A673 (cell line): ENCODE data around the gene SLC45A3. TPM values are rescaled to one million over a fixed set of nuclear protein-coding genes. Genes with fewer than 3 reads are reported as not detected.

ENCODE experiments used
- BruUV-seq: library from RNA; stranded (reverse); fragments of 400-500 nt; replicated peaks from 2 replicates; lab custom pipeline; 2021; lab: Mats Ljungman, UMichigan
- CTCF ChIA-PET: fragments of 300-600 bp; sonication (Branson Sonifier 250); formaldehyde crosslinking; loops from one replicate; lab custom pipeline; 2022; ENCODE audit warnings: antibody characterized with exemption; lab: Charles Lee
- POLR2A ChIA-PET: fragments of 300-600 bp; sonication (Branson Sonifier 250); formaldehyde crosslinking; loops from one replicate; lab custom pipeline; 2022; ENCODE audit warnings: antibody characterized with exemption; ENCODE audit not compliant: low non-redundant PET; lab: Charles Lee
- DNase-seq: peaks from one replicate; pipeline ENCODE4 v3.0.0-alpha.2; 2015; ENCODE audit warnings: low spot score
- H3K27ac ChIP-seq: fragments of 200-600 bp; sonication (generic); 2 replicates; pipeline ENCODE4 v1.5.1; 2016; ENCODE audit warnings: mixed run types, low read depth, mild to moderate bottlenecking, mixed read lengths, antibody characterized with exemption, low read length; ENCODE audit not compliant: poor library complexity, severe bottlenecking
- H3K27me3 ChIP-seq: fragments of 200-600 bp; sonication (generic); replicated peaks from 2 replicates; pipeline ENCODE4 v1.6.1; 2017; ENCODE audit warnings: mixed run types, low read depth, mild to moderate bottlenecking, mixed read lengths, antibody characterized with exemption, low read length; ENCODE audit not compliant: insufficient read depth, poor library complexity
- H3K36me3 ChIP-seq: fragments of 200-600 bp; sonication (generic); 2 replicates; pipeline ENCODE4 v1.6.1; 2016; ENCODE audit warnings: mixed run types, mild to moderate bottlenecking, mixed read lengths, antibody characterized with exemption, low read length; ENCODE audit not compliant: insufficient read depth, poor library complexity, severe bottlenecking
- H3K4me1 ChIP-seq: fragments of 200-600 bp; sonication (generic); 2 replicates; pipeline ENCODE4 v1.6.1; 2017; ENCODE audit warnings: mixed run types, mild to moderate bottlenecking, mixed read lengths, antibody characterized with exemption, low read length; ENCODE audit not compliant: insufficient read depth, poor library complexity, severe bottlenecking
- H3K4me3 ChIP-seq: fragments of 200-600 bp; sonication (generic); 2 replicates; pipeline ENCODE4 v1.5.1; 2016; ENCODE audit warnings: low read depth, mixed run types, mild to moderate bottlenecking, mixed read lengths, low read length; ENCODE audit not compliant: poor library complexity, severe bottlenecking
- H3K9me3 ChIP-seq: fragments of 200-600 bp; sonication (generic); 2 replicates; pipeline ENCODE4 v1.6.1; 2016; ENCODE audit warnings: mixed run types, low read depth, mild to moderate bottlenecking, mixed read lengths, antibody characterized with exemption, low read length; ENCODE audit not compliant: poor library complexity, severe bottlenecking
- CTCF ChIP-seq: fragments of 300-800, 200-600 bp; sonication (generic); conservative IDR thresholded peaks from 2 replicates; pipeline ENCODE4 v1.5.1; 2017; ENCODE audit warnings: low read depth, mild to moderate bottlenecking, antibody characterized with exemption, low read length, moderate library complexity, mixed read lengths
- EZH2 ChIP-seq: fragments of 200-600 bp; sonication (generic); IDR thresholded peaks from 2 replicates; pipeline ENCODE4 v1.6.1; 2017; ENCODE audit warnings: borderline replicate concordance, low read depth, mild to moderate bottlenecking, mixed read lengths, antibody characterized with exemption, low read length; ENCODE audit not compliant: poor library complexity, severe bottlenecking
- intact Hi-C: fragments of 100-400 bp; cut with micrococcal nuclease; formaldehyde crosslinking; loops from one replicate; pipeline ENCODE4 v1.10.0; 2022; ENCODE audit not compliant: unreplicated experiment
- total RNA-seq: library from RNA; stranded (reverse); gene quantifications from 2 replicates; pipeline ENCODE4 v1.2.3, GENCODE V29; 2021

SLC45A3 gene
- total RNA-seq, 1 experiment from 2014 or later: 8.5 TPM

- Histone ChIP-seq H3K27ac (no peak overlapping the region), H3K9me3 (no peaks in the 10 kb centered on the region), H3K36me3 (no peaks in the 10 kb centered on the region), H3K4me3 (no peak overlapping the region), H3K27me3 (no peaks in the 10 kb centered on the region), H3K4me1 (peaks cover 6% of the 10 kb centered on the region)
- no peak for DNase-seq
- TF ChIP-seq CTCF (no peak), EZH2 (no peak)
- intact Hi-C loops: no loop called here
- ChIA-PET CTCF (no interaction called here), POLR2A (no interaction called here)
- BruUV-seq: no TSS peak
Observed at GRCh38 chr1:205689479-205689878, 9.2 kb upstream of the SLC45A3 start.

DNA sequence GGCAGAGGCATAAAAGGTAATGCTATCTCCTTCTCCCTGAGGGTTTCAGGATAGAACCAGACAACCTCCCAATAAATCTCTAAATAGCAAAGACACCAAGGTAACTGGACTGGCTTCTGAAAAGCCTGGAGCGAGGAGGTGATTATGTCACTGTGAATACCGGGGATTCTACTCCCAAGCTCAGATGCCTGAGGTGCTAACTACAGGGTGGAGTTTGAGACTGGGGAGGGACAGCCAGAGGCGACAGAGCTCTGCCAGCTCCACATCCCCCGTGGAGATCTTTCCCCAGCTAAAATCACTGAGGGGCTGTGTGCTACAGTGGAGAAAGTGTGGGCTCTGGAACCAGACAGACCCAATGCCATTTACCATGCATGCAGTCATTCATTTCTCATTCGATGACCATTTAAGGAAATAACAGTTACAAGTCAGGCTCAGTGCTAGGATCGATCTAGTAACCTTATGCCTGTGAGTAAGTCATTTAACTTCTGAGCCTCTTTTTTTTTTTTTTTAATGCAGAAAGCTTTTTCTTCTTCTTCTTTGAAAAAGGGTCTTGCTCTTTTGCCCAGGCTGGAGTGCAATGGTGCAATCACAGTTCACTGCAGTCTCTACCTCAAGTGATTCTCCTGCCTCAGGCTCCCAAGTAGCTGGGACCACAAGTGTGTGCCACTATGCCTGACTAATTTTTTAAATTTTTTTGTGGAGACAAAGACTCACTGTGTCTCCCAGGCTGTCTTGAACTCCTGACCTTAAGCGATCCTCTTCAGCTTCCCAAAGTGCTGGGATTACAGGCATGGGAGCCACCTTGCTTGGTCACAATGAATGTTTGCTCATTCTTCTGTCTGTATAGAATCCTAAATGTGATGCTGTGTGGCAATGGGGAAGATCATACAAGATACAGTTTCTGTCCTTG, 8.1 kb upstream of the SLC45A3 start:
- no TSS peak for BruUV-seq
- H3K27ac ChIP-seq: no peak overlapping the region
- ChIA-PET CTCF (interaction anchor here (0.6 kb wide), 1 partner anchor 15 kb away, joined by 4 read pairs; no protein-coding TSS in a partner anchor), POLR2A (no interaction called here)
- no peaks in the 10 kb centered on the region for H3K36me3 ChIP-seq
- H3K9me3 ChIP-seq: no peaks in the 10 kb centered on the region
- peaks cover 2% of the 10 kb centered on the region for H3K4me1 ChIP-seq
- TF ChIP-seq CTCF (no peak), EZH2 (no peak)
- intact Hi-C loops: no loop called here
- DNase-seq: no peak
- no peak overlapping the region for H3K4me3 ChIP-seq
- no peaks in the 10 kb centered on the region for H3K27me3 ChIP-seq

- Histone ChIP-seq H3K36me3 (no peaks in the 10 kb centered on the region), H3K27ac (no peak overlapping the region), H3K9me3 (no peaks in the 10 kb centered on the region), H3K4me3 (no peak overlapping the region), H3K4me1 (no peaks in the 10 kb centered on the region), H3K27me3 (no peaks in the 10 kb centered on the region)
- no peak for DNase-seq
- ChIA-PET POLR2A (no interaction called here), CTCF (no interaction called here)
- TF ChIP-seq CTCF (no peak), EZH2 (no peak)
- intact Hi-C loops: no loop called here
- BruUV-seq: no TSS peak
Observed at GRCh38 chr1:205687242-205687641, 6.9 kb upstream of the SLC45A3 start.
